GM15510 (cell line): ENCODE data around the gene ASMT.

Experiments used
- POLR2A ChIP-seq: IDR thresholded peaks from 3 replicates; pipeline ENCODE4 v1.6.1; 2011; ENCODE audit warnings: borderline replicate concordance; ENCODE audit not compliant: insufficient read length; ENCODE audit errors: extremely low read depth

Gene ASMT

DNA sequence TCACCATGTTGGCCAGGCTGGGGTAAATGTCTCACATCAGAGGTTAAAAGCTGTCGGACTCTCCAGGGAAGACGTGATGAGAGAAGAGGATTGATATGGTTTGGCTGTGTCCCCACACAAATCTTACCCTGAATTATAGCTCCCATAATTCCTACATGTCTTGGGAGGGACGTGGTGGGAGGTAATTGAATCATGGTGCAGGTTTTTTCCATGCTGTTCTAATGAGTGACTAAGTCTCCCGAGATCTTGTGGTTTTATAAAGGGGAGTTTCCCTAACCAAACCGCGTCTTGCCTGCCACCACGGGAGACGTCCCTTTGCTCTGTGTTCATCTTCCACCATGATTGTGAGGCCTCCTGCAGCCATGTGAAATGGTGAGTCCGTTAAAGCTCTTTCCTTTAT, 64.4 kb downstream of the ASMT start:
- TF ChIP-seq POLR2A, result no peak

DNA sequence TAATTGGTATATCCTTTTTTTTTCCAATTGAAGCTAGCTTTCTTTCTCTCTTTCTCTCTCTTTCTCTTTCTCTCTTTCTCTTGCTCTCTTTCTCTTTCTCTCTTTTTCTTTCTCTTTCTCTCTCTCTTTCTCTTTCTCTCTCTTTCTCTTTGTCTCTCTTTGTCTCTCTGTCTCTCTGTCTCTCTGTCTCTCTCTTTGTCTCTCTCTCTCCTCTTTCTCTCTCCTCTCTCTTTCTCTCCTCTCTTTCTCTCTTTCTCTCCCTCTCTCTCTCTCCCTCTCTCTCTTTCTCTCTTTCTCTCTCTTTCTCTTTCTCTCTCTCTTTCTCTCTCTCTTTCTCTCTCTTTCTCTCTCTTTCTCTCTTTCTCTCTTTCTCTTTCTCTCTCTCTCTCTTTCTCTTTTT, 66.6 kb downstream of the ASMT start:
- TF ChIP-seq POLR2A, result no peak

DNA sequence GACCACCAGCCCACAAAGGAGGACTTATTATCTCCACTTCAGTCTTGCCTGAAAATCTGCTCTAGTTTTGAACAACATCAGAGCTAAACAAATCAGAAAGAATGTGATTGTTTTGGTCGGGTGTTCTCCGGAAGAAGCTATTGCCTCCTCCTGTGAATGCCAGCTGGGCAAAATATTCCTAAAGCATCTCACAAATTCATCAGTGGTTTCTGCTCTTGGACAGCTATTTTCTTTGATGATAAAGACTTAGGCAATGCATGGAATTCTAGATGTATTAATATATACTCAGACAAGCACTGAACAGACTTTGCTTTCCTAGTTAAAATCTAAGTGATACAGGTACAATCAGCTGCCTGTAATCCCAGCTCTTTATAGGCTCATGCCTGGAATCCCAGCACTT, 71.8 kb downstream of the ASMT start:
- TF ChIP-seq POLR2A, result no peak
